Measurements from ENCODE around the gene NRP1.
A peak's percentile ranks its signal among the peaks of the same experiment; 100 is the strongest.

NRP1 gene

GRCh38 chr10:33155720-33156638 lies 178.5 kb downstream of the NRP1 start:
- POLR2A ChIA-PET, result no interaction called here
- CTCF ChIA-PET, result interaction anchor here (0.9 to 1.3 kb wide), 4 partner anchors 9 to 146 kb away, joined by 3 to 4 read pairs (median 3); no protein-coding TSS in a partner anchor
- DNase-seq (ENCODE audit: extremely low spot score), result peak; percentile 36
- TF ChIP-seq, protein P1, sequence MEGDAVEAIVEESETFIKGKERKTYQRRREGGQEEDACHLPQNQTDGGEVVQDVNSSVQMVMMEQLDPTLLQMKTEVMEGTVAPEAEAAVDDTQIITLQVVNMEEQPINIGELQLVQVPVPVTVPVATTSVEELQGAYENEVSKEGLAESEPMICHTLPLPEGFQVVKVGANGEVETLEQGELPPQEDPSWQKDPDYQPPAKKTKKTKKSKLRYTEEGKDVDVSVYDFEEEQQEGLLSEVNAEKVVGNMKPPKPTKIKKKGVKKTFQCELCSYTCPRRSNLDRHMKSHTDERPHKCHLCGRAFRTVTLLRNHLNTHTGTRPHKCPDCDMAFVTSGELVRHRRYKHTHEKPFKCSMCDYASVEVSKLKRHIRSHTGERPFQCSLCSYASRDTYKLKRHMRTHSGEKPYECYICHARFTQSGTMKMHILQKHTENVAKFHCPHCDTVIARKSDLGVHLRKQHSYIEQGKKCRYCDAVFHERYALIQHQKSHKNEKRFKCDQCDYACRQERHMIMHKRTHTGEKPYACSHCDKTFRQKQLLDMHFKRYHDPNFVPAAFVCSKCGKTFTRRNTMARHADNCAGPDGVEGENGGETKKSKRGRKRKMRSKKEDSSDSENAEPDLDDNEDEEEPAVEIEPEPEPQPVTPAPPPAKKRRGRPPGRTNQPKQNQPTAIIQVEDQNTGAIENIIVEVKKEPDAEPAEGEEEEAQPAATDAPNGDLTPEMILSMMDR (IDR thresholded peaks at IDR 0.05; ENCODE audit: control extremely low read depth, extremely low read depth, low read depth, missing control alignments), result no peak

DNA sequence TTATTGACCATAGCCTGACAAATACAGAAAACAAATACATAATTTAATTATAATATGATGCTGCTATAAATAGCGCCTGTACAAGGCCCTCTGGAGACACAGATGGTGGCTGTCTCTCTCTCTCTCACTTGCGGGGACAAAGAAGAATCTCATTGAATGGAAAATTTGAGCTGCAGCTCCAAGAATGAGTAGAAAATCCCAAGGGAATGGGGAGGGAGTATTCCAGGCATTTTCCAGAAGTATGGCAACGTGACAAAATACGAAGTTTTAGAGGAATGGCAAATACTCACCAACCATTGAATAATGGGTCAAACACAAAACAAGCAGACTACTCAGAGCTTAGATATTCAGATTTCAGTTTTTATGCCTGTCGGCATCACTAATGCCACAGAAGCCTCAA lies 179.9 kb downstream of the NRP1 start:
- ChIA-PET POLR2A (no interaction called here), CTCF (no interaction called here)
- TF ChIP-seq, protein P1 (IDR thresholded peaks at IDR 0.05; ENCODE audit: control extremely low read depth, extremely low read depth, low read depth, missing control alignments), result no peak
- no peak for DNase-seq (ENCODE audit: extremely low spot score)

DNA sequence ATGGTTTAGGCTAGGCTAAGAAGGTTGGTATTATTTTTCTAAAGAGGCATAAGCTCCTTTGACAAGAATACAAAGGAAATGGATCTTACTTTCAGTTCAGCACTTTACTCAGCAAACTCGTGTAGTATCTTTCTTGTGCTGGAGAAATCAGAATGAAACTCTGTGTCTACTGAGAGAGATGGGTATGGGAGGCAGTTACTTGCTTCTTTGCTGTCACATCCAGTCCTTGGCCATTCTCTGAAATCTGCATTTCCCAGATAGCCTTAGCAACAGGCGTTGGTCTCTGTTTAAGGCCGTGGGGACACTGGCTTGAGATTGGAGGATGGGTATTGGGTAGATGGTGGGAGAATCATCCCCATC lies 180.5 kb downstream of the NRP1 start:
- ChIA-PET CTCF (interaction anchor here (1.2 kb wide), 1 partner anchor 20 kb away, joined by 3 read pairs; no protein-coding TSS in a partner anchor), POLR2A (no interaction called here)
- TF ChIP-seq, protein P1 (IDR thresholded peaks at IDR 0.05; ENCODE audit: control extremely low read depth, extremely low read depth, low read depth, missing control alignments), result no peak
- DNase-seq (ENCODE audit: extremely low spot score), result no peak

DNA sequence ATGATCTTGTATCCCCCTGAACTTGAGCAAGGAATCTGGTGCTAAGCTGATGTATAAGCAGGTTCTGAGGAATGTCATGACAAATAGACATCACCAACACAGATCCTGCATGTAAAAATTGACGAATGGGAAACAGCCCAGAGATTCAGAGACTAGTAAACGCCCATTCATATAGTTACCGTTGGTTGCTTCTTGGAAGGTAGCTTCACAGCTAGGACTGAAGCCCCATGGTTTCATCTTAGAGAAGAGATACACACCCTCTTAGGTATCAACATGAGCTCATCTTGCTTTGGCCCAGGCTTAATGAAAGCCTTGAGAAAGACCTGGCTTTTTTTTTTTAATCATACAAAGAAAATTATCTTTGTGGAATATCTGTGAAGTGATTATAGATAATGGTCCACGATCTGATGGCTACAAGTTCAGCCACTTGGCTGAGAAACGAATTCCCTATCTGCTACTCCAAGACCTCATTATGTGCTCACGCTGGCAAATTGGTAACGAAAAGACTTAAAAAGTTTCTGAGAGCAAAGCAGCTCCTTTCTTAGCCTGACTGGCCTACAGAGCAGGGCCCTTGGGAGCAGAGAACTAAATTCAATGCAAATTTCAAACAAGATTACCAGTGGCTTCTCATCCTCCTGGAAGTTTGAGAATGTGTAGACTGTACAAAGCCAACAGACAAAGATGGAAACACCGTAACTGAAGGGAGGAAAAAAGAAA lies 181.1 kb downstream of the NRP1 start:
- TF ChIP-seq, protein P1 (IDR thresholded peaks at IDR 0.05; ENCODE audit: control extremely low read depth, extremely low read depth, low read depth, missing control alignments), result no peak
- no peak for DNase-seq (ENCODE audit: extremely low spot score)
- ChIA-PET CTCF (interaction anchor here (1.2 kb wide), 1 partner anchor 19 kb away, joined by 3 read pairs; no protein-coding TSS in a partner anchor), POLR2A (no interaction called here)

DNA sequence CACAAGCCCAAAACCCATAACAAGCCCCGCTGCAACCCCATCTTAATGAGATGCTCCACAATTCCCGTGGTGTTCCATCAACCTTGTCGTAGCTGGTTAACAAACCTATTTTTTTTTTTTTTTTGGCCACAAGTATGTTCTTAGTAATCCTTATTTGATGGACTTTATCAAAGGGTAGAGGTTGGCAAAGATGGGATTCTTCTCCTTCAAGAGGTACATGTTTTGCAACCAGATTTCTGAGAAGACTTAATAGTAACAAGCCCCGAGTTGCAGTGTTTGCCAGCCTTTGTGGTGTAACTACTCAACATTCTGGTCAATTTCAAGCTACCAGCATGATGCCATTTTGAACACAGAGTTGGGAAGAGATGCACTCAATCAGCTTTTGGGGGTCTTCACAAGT lies 181.7 kb downstream of the NRP1 start:
- ChIA-PET POLR2A (no interaction called here), CTCF (interaction anchor here (1.2 kb wide), 1 partner anchor 19 kb away, joined by 3 read pairs; no protein-coding TSS in a partner anchor)
- DNase-seq (ENCODE audit: extremely low spot score), result no peak
- TF ChIP-seq, protein P1 (IDR thresholded peaks at IDR 0.05; ENCODE audit: control extremely low read depth, extremely low read depth, low read depth, missing control alignments), result no peak

- TF ChIP-seq, protein P1 (IDR thresholded peaks at IDR 0.05; ENCODE audit: control extremely low read depth, extremely low read depth, low read depth, missing control alignments), result no peak
- CTCF ChIA-PET, result no interaction called here
- POLR2A ChIA-PET, result no interaction called here
- no peak for DNase-seq (ENCODE audit: extremely low spot score)
These were observed 182.3 kb downstream of the NRP1 start for GRCh38 chr10:33152146-33152545.

Measured in GM10248 (cell line).